Prostate gland (tissue), 2 donors: ENCODE results near the gene TSNAX. TPM values are rescaled to one million over a fixed set of nuclear protein-coding genes. Genes with fewer than 3 reads are reported as not detected.
A peak's percentile ranks its signal among the peaks of the same experiment; 100 is the strongest.

Experiments used
- DNase-seq: peaks from one replicate; pipeline ENCODE4 v3.0.0-alpha.2; 2019; ENCODE audit warnings: low spot score
- H3K27ac ChIP-seq, 2 donors: fragments of 200-600 bp; sonication (generic); 2 replicates each; pipeline ENCODE4 v1.5.1; 2017 to 2019
- H3K27me3 ChIP-seq: fragments of 200-600 bp; sonication (generic); replicated peaks from 2 replicates; pipeline ENCODE4 v1.5.1; 2019; ENCODE audit not compliant: insufficient read depth
- H3K36me3 ChIP-seq, 2 donors: fragments of 200-600 bp; sonication (generic); 1 replicate in 1 of 2; 2 replicates in 1 of 2; pipeline versions ENCODE4 v1.5.1 to v1.8.1; 2017 to 2019
- H3K4me1 ChIP-seq: fragments of 200-600 bp; sonication (generic); replicated peaks from 2 replicates; pipeline ENCODE4 v1.5.1; 2019
- H3K4me3 ChIP-seq, 2 donors: fragments of 200-600 bp; sonication (generic); 2 replicates each; pipeline ENCODE4 v1.5.1; 2017 to 2019
- H3K9me3 ChIP-seq: fragments of 200-600 bp; sonication (generic); 2 replicates; pipeline ENCODE4 v1.5.1; 2017
- CTCF ChIP-seq, 4 experiments: fragments of 200-600 bp in 2 of 4; fragments of 450-650 bp in 2 of 4; sonication (generic) in 2 of 4; IDR thresholded peaks; 1 replicate in 3 of 4; 2 replicates in 1 of 4; pipeline ENCODE4 v1.5.1; 2016 to 2019; ENCODE audit warnings: antibody characterized with exemption in 4 of 4, mild to moderate bottlenecking in 2 of 4, moderate library complexity in 2 of 4
- POLR2A ChIP-seq: fragments of 450-650 bp; IDR thresholded peaks from one replicate; pipeline ENCODE4 v1.6.1; 2016; ENCODE audit warnings: antibody characterized with exemption, mild to moderate bottlenecking
- POLR2AphosphoS5 ChIP-seq: sonication (generic); formaldehyde crosslinking; IDR thresholded peaks from one replicate; pipeline ENCODE4 v1.6.1; 2017; ENCODE audit warnings: antibody characterized with exemption
- WGBS: methylation state at CpG from one replicate; pipeline ENCODE4 v1.1.5; 2018; 5-methylcytosine and 5-hydroxymethylcytosine counted together
- intact Hi-C: fragments of 100-400 bp; cut with DNase I; formaldehyde crosslinking; loops from one replicate; pipeline ENCODE4 v1.14.2; 2022
- total RNA-seq, 2 donors: library from RNA; depleted of rRNA; stranded (reverse); fragments of >200 nt; gene quantifications; one replicate each; pipeline ENCODE4 v1.1.0, GENCODE V29; 2016

The TSNAX gene
- total RNA-seq, 2 donors from 2014 or later: 23.5 to 41.2 TPM

DNA sequence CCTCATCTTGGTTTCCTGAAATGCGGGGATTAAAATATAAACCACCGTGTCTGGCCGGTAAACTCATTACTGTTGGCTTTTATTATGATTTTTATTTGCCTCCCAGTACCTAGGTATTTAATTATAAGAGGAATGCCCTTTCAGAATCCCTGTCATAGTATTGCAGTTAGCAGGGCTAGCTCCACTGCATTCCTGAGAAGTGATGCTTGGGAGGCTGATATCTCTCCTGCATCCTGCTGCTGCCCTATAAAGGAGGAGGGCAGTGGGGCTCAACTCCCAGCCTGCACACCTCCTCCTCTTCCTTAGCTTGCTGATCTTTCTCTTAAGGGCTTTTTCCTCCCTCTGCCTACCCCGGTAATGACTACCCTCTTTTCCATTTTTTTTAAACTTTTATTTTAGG lies 78.2 kb downstream of the TSNAX start:
- no peak for DNase-seq
- intact Hi-C loops: no loop called here
- Histone ChIP-seq H3K27me3 (no peaks in the 10 kb centered on the region), H3K4me3 (no peak overlapping the region), H3K27ac (no peak overlapping the region), H3K9me3 (no peaks in the 10 kb centered on the region), H3K36me3 (no peaks in the 10 kb centered on the region), H3K4me1 (no peaks in the 10 kb centered on the region)
- TF ChIP-seq POLR2AphosphoS5: peak; percentile 25
- no peak for TF ChIP-seq CTCF (IDR thresholded peaks at IDR 0.05)
- 35% methylated on average over 4 of the region's 4 CpGs for WGBS

DNA sequence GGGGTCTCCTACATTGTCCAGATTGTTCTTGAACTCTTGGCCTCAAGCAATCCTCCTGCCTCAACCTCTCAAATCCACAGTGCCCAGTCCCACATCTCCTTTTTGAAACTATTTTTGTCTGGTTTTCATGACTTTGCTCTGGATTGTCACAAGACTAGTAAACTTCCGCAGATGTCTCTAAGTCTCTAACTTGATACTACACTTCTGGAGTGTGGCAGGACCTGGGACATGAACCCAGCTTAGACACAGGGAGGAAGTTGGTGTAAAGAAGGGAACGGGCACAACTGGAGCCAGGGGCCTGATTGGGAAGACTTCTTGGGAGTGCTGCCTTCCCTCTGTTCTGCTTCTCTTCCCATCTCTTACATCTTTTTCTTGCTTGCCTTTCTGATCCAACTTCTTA lies 81.9 kb downstream of the TSNAX start:
- Histone ChIP-seq H3K4me1 (no peaks in the 10 kb centered on the region), H3K36me3 (no peaks in the 10 kb centered on the region), H3K4me3 (no peak overlapping the region), H3K9me3 (no peaks in the 10 kb centered on the region), H3K27me3 (no peaks in the 10 kb centered on the region), H3K27ac (no peak overlapping the region)
- TF ChIP-seq CTCF (IDR thresholded peaks at IDR 0.05): no peak
- no peak for TF ChIP-seq POLR2A
- TF ChIP-seq POLR2AphosphoS5: no peak
- intact Hi-C loops: no loop called here
- WGBS: 92% methylated on average over 2 of the region's 2 CpGs
- no peak for DNase-seq

- intact Hi-C loops: no loop called here
- DNase-seq: no peak
- WGBS: 85% methylated on average over 5 of the region's 5 CpGs
- H3K36me3 ChIP-seq: no peaks in the 10 kb centered on the region
- no peaks in the 10 kb centered on the region for H3K27me3 ChIP-seq
- H3K4me1 ChIP-seq: no peaks in the 10 kb centered on the region
- no peaks in the 10 kb centered on the region for H3K9me3 ChIP-seq
- H3K27ac ChIP-seq: no peak overlapping the region
- H3K4me3 ChIP-seq: no peak overlapping the region
- TF ChIP-seq POLR2AphosphoS5 (no peak), POLR2A (no peak), CTCF (IDR thresholded peaks at IDR 0.05) (no peak)
These were observed 82.6 kb downstream of the TSNAX start for GRCh38 chr1:231611111-231611510.

DNA sequence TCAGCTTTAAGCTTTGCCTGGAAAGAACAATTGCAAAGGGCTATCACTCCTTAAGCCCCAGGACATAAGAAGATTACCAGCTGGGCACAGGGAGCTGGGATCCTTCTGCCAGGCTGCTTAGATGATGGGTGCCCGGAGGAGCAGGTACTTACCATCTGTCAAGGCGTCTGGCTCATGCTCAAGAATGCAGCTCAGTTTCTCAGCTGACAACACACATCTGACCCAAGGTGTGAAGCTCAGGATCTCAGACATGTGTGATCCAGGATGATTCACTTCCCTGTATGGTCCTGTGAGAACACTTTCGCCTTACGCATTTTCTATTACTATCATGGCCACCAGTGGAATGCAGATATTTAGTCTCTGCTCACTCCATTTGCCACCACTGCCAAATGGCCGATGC lies 83.4 kb downstream of the TSNAX start:
- WGBS: 82% methylated on average over 5 of the region's 5 CpGs

More for the DNA sequence above, 83.4 kb downstream of the TSNAX start:
- TF ChIP-seq POLR2AphosphoS5 (no peak), POLR2A (no peak), CTCF (IDR thresholded peaks at IDR 0.05) (no peak)
- H3K9me3 ChIP-seq: no peaks in the 10 kb centered on the region
- H3K4me1 ChIP-seq: no peaks in the 10 kb centered on the region
- intact Hi-C loops: no loop called here
- H3K4me3 ChIP-seq: no peak overlapping the region
- H3K27me3 ChIP-seq: no peaks in the 10 kb centered on the region
- H3K27ac ChIP-seq: no peak overlapping the region
- no peaks in the 10 kb centered on the region for H3K36me3 ChIP-seq
- DNase-seq: no peak
